HG02981 (cell line): ENCODE results near the gene USB1.
"Not testable (repeated sequence)": the region's sequence is repeated elsewhere in the genome, so short reads cannot be mapped to it uniquely, and the experiment has no call there.

ENCODE experiments used
- ATAC-seq: cut with Tn5 transposase; IDR thresholded peaks from one replicate; pipeline ENCODE4 v1.9.1; 2021; ENCODE audit warnings: mild to moderate bottlenecking, moderate library complexity; ENCODE audit not compliant: unreplicated experiment

The USB1 gene

GRCh38 chr16:57969451-57970123 lies 31.6 kb upstream of the USB1 start:
- ATAC-seq = no peak

- ATAC-seq = no peak
Observed at GRCh38 chr16:57970319-57970718, 30.9 kb upstream of the USB1 start.

- no peak for ATAC-seq
Observed at GRCh38 chr16:57970970-57971369, 30.2 kb upstream of the USB1 start, which contains the start of gene CNGB1. Gene CNGB1, minus strand, starts transcription at chr16:57971128. Its CDS starts 3,842 bp downstream, at chr16:57967286.

DNA sequence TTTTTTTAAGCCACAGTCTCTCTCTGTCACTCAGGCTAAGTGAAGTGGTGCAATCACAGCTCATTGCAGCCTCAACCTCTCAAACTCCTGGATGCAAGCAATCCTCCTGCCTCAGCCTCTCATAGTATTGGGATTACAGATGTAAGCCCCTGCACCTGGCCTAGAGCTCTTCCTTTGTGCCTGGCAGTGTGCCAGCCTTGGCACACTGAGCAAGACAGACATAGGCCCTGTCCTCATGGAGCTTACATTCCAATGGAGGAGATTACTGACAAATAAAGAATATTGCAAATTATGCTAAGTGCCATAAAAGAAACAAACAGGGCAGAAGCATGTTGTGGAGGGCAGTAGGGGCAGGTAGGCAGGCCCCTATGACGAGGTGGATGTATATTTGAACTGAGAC lies 29.4 kb upstream of the USB1 start:
- ATAC-seq = no peak

DNA sequence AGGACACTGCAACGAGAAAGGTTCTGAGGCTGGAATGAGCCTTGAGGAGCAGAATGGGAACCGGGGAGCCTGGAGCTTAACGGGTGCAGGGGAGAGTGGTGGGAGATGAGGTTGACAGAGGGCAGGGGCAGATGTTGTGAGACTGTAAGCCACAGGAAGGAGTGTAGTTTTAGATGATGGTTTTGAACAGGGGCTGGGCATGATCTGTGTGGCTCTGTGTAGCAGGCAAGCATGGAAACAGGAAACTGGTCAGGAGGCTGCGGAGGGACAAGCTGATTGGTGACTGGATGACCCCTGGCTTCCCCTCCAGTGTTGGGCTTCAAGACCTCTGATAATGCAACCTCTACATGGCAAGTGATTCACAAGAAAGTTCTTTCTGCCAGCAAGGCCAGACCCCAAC lies 28.9 kb upstream of the USB1 start:
- ATAC-seq = no peak

- ATAC-seq = no peak
Observed at GRCh38 chr16:57976331-57976796, 24.8 kb upstream of the USB1 start.

DNA sequence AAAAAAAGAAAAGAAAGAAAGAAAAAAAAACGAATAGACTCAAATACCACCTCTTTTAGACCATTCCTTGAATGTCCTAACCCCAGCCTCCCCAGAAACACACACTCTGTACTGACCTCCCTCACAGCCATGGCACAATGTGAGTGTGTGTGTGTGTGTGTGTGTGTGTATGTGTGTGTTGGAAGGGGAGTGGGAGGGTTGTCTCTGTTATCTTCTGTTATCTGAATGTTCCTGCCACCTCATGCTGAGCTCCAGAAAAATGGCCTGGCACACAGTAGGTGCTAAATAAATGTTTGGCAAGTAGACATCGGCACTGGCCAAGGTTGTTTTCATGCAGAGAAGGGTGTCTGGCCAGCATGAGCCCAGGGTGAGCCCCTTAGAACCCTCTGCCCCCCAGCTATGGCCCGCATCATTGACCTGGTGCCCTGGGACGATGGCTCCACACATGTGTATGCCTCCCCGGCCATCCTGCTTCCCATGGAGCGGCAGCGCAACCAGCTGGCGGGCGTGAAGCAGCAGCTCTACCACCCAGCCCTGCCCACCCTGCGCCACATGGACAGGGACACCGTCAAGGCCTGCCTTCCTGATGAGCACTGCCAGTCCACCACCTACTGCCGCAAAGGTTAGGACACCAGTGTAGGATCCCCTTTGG lies 23.7 kb upstream of the USB1 start:
- no peak for ATAC-seq

DNA sequence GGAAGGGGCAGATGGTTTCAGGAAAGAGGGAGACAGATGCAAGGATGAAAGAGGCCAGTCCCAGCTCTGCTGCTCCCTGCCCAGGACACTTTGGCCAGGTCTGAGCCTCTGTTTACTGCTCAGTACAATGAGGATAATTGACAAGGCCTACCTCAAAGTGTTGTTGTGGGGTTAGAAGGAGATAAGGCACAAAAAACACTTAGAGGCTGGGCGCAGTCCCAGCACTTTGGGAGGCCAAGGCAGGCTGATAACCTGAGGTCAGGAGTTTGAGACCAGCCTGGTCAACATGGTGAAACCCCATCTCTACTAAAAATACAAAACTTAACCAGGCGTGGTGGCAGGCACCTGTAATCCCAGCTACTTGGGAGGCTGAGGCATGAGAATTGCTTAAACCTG lies 23.1 kb upstream of the USB1 start:
- not testable (repeated sequence) for ATAC-seq

DNA sequence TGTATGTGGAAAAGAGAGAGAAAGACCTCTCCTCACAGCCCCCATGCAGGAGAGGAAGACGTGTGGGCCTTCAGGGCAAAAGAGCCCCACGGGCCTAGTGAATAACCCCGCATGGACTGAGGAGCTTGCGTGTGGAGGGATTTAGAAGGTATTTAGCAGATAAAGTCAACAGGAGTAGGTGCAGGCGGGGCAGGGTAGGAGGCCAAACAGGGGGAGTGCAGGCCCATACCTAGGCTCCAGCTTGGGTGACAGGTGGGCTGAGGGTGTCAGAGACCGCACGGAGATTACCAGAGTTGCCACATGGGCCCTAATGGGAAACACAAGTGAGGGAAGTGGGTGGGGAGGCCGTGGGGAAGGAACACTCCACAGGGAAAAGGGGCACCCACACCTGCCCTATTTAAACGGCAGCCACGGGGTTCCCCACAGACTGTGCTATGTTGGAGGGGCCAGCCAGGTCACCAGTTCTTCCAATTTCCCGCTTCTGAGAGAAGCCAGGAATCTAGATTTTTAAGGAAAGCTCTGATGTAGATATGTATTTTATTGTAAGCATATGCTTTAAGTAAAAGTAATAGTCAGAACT lies 22.1 kb upstream of the USB1 start:
- no peak for ATAC-seq

- no peak for ATAC-seq
Observed at GRCh38 chr16:57981636-57982035, 19.6 kb upstream of the USB1 start.

GRCh38 chr16:57982385-57982784 lies 18.8 kb upstream of the USB1 start:
- no peak for ATAC-seq

DNA sequence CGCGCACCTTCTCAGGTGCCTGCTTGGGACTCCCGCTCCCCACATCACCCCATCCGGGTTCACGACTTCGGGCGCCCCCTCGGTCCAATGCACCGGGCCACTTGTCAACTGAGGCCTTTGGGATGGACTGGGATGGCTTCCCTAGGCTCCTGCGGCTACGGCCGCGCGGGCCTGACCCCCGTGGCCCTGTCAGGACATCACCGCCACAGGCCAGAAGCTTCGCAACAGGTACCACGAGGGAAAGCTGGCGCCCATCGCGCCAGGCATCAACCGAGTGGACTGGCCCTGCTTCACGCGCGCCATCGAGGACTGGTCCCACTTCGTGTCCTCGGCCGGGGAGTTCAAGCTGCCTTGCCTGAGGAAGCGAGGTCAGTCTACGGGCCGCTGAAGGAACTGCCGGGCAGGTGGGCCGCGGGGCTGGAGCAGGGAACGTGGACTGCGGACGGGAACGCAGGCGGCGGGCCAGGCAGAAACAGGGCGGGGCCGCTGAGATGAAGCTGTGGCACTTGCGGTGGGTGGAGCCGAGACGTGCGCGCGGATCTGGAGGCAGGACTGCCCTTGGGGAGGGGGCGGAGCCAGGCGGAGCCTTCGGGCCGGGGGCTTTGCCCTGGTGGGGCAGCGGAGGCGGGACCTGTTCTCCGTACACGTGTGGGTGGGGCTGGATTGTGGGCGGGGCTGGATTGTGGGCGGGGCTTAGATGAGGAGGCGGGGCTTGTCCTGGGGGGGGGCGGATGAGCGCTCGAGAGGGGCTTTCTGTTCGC lies 16.6 kb upstream of the USB1 start:
- peak; percentile 78 for ATAC-seq

GRCh38 chr16:57985204-57986181 lies 15.7 kb upstream of the USB1 start:
- ATAC-seq = no peak

GRCh38 chr16:57986196-57986595 lies 15.0 kb upstream of the USB1 start:
- no peak for ATAC-seq

GRCh38 chr16:57987441-57988177 lies 13.6 kb upstream of the USB1 start:
- no peak for ATAC-seq

GRCh38 chr16:57988929-57989328 lies 12.3 kb upstream of the USB1 start:
- ATAC-seq = no peak

DNA sequence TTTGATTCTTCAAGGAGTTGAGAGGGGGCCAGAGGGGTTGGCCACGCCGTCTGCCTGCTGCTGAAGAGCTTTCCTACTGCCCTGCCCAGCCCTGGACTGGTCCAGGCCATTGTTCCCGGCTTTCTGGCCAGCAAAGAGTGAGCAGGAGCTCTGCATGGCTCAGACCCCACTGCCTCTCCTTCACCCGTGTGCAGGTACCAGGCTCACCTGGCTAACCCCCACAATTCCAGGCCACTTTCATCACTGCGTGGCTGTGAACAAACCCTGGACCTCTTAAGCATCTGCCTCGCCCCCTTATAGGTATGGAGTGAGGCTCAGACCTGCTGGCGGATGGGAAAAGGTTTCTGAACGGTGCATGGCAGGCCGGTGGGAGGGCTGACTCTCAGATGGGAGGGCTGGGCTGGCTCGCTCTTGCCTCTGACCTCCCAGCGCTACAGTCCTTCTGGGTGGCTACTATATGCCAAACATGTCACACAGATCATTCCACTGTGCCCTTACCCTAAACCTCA lies 9.6 kb upstream of the USB1 start:
- ATAC-seq = no peak

DNA sequence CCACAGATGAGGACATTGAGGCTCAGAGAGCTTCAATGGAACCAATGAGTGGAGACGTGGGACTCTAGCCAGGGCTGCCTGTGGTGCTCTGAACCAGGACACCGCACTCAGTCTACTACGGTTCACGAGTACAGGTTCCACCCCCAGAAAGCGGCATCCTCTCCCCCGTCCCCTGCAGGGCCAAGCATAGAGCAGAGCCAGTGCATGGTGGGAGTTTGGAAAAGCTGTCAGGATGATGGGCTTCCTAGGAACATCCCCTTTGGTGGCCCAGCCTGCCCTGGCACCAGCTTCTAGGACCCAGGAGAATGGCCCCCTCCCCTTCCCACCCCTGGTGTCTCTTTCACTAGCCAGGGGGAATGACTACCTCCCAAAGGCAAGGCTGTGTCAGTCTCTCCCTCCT lies 9.1 kb upstream of the USB1 start:
- ATAC-seq = no peak

- ATAC-seq = no peak
Observed at GRCh38 chr16:57993438-57993837, 7.8 kb upstream of the USB1 start.
